ENCODE data around the gene ELL. TPM values are rescaled to one million over a fixed set of nuclear protein-coding genes. Genes with fewer than 3 reads are reported as not detected.

Gene ELL
- total RNA-seq, 4 donors from 2014 or later, result 9.1 to 35.1 (median 20.1) TPM

- no peak for DNase-seq (ENCODE audit: extremely low spot score)
- peaks cover 9 to 30% (median 27%) of the 10 kb centered on the region in 4 donors for H3K36me3 ChIP-seq
- intact Hi-C loops (cut with DNase I), result no loop called here
- no peaks in the 10 kb centered on the region for H3K27me3 ChIP-seq
- no peaks in the 10 kb centered on the region for H3K9me3 ChIP-seq
- 71% methylated on average over 12 of the region's 13 CpGs for WGBS
- TF ChIP-seq CTCF (IDR thresholded peaks at IDR 0.05) (no peak), POLR2A (IDR thresholded peaks at IDR 0.05; ENCODE audit: low read depth) (no peak), EP300 (IDR thresholded peaks at IDR 0.05) (no peak), POLR2AphosphoS5 (IDR thresholded peaks at IDR 0.05) (no peak)
- peak overlapping the region; percentile 68 to 86 (median 75) for H3K27ac ChIP-seq (replicated peaks in 1 of 4)
- H3K4me1 ChIP-seq, result peaks cover 21 to 58% (median 46%) of the 10 kb centered on the region in 4 donors
- no peak overlapping the region for H3K4me3 ChIP-seq
Observed at GRCh38 chr19:18439025-18439909, 82.6 kb downstream of the ELL start.

- Histone ChIP-seq H3K27ac (replicated peaks in 1 of 4) (peak overlapping the region; percentile 68 to 86 (median 75)), H3K4me1 (peaks cover 25 to 61% (median 52%) of the 10 kb centered on the region in 4 donors), H3K27me3 (no peaks in the 10 kb centered on the region), H3K9me3 (no peaks in the 10 kb centered on the region), H3K4me3 (peak overlapping the region; percentile 54 to 78 (median 58)), H3K36me3 (peaks cover under 1 to 22% (median 19%) of the 10 kb centered on the region in 4 donors)
- WGBS, result 54% methylated on average over 10 of the region's 24 CpGs
- DNase-seq (ENCODE audit: extremely low spot score), result no peak
- intact Hi-C loops (cut with DNase I), result no loop called here
- no peak for TF ChIP-seq POLR2A (IDR thresholded peaks at IDR 0.05; ENCODE audit: low read depth)
- no peak for TF ChIP-seq CTCF (IDR thresholded peaks at IDR 0.05)
- peak in 1 of 2 donors; percentile 3 for TF ChIP-seq POLR2AphosphoS5 (IDR thresholded peaks at IDR 0.05)
- TF ChIP-seq EP300 (IDR thresholded peaks at IDR 0.05), result no peak
Observed at GRCh38 chr19:18438331-18439024, 83.4 kb downstream of the ELL start.

- no peak for DNase-seq (ENCODE audit: extremely low spot score)
- Histone ChIP-seq H3K36me3 (peaks cover 0 to 16% (median 13%) of the 10 kb centered on the region in 4 donors), H3K4me1 (peaks cover 31 to 61% (median 56%) of the 10 kb centered on the region in 4 donors), H3K27ac (replicated peaks in 1 of 4) (peak within 1 kb of the TSS; percentile 68 to 86 (median 75)), H3K27me3 (no peaks in the 10 kb centered on the region), H3K9me3 (no peaks in the 10 kb centered on the region), H3K4me3 (peak within 1 kb of the TSS; percentile 54 to 78 (median 58))
- TF ChIP-seq CTCF (IDR thresholded peaks at IDR 0.05), result no peak
- TF ChIP-seq EP300 (IDR thresholded peaks at IDR 0.05), result no peak
- TF ChIP-seq POLR2A (IDR thresholded peaks at IDR 0.05; ENCODE audit: low read depth), result no peak
- peak; percentile 10 to 41 for TF ChIP-seq POLR2AphosphoS5 (IDR thresholded peaks at IDR 0.05)
- WGBS, result 5% methylated on average over 4 of the region's 99 CpGs
- intact Hi-C loops (cut with DNase I), result no loop called here
Observed at GRCh38 chr19:18437491-18438330, 84.2 kb downstream of the ELL start, which contains the start of gene ISYNA1. Gene ISYNA1, minus strand, starts transcription at chr19:18438133. Its CDS starts 154 bp downstream, at chr19:18437979.

- Histone ChIP-seq H3K27me3 (no peaks in the 10 kb centered on the region), H3K4me3 (peak overlapping the region; percentile 54 to 78 (median 58)), H3K27ac (replicated peaks in 1 of 4) (peak overlapping the region; percentile 68 to 86 (median 75)), H3K36me3 (peaks cover 0 to 20% (median 13%) of the 10 kb centered on the region in 4 donors), H3K9me3 (no peaks in the 10 kb centered on the region), H3K4me1 (peaks cover 32 to 70% (median 59%) of the 10 kb centered on the region in 4 donors)
- intact Hi-C loops (cut with DNase I), result no loop called here
- WGBS, result 30% methylated on average over 35 of the region's 67 CpGs
- no peak for TF ChIP-seq CTCF (IDR thresholded peaks at IDR 0.05)
- TF ChIP-seq POLR2A (IDR thresholded peaks at IDR 0.05; ENCODE audit: low read depth), result no peak
- TF ChIP-seq POLR2AphosphoS5 (IDR thresholded peaks at IDR 0.05), result no peak
- no peak for TF ChIP-seq EP300 (IDR thresholded peaks at IDR 0.05)
- DNase-seq (ENCODE audit: extremely low spot score), result no peak
Observed at GRCh38 chr19:18436671-18437490, 85.0 kb downstream of the ELL start.
